H1 (cell line): ENCODE results near the gene CYRIA.

Experiments used
- CBX5 ChIP-seq: fragments of 300-800, 300-1000 bp; sonication (generic); IDR thresholded peaks from 2 replicates; pipeline ENCODE4 v1.7.1; 2016; ENCODE audit warnings: antibody characterized with exemption, low read length, low read depth
- CTCF ChIP-seq, 3 experiments: IDR thresholded peaks; 1 replicate in 2 of 3; 2 replicates in 1 of 3; pipeline versions ENCODE4 v1.5.1 to v1.6.1; 2011; ENCODE audit warnings: low read length in 3 of 3, mild to moderate bottlenecking in 3 of 3, inconsistent platforms in 2 of 3, low read depth in 1 of 3, moderate library complexity in 1 of 3; ENCODE audit not compliant: insufficient read depth in 1 of 3; ENCODE audit errors: control extremely low read depth in 1 of 3
- EZH2 ChIP-seq: fragments of 200-600 bp; sonication (generic); IDR thresholded peaks from 2 replicates; pipeline ENCODE4 v1.7.1; 2012; ENCODE audit warnings: low read depth, mild to moderate bottlenecking, moderate library complexity, low read length, inconsistent platforms; ENCODE audit not compliant: severe bottlenecking
- KDM1A ChIP-seq: fragments of 200-600, 300-600 bp; sonication (generic); IDR thresholded peaks from 2 replicates; pipeline ENCODE4 v1.7.1; 2016; ENCODE audit warnings: mild to moderate bottlenecking, low read length, borderline replicate concordance
- KDM5A ChIP-seq: fragments of 200-600 bp; IDR thresholded peaks from 2 replicates; pipeline ENCODE4 v1.7.1; 2012; ENCODE audit warnings: mild to moderate bottlenecking, low read length, inconsistent platforms, mixed read lengths
- MAFK ChIP-seq: IDR thresholded peaks from 2 replicates; pipeline ENCODE4 v1.6.1; 2012; ENCODE audit warnings: low read depth, mild to moderate bottlenecking, improper control_type of control experiment, low read length
- POLR2A ChIP-seq, 2 experiments: IDR thresholded peaks; 1 replicate in 1 of 2; 2 replicates in 1 of 2; pipeline ENCODE4 v1.6.1; 2011; ENCODE audit warnings: low read depth in 2 of 2, low read length in 2 of 2, mild to moderate bottlenecking in 2 of 2; ENCODE audit errors: control extremely low read depth in 1 of 2
- RAD21 ChIP-seq, 2 experiments: IDR thresholded peaks in 1 of 2; conservative IDR thresholded peaks in 1 of 2; 2 replicates each; pipeline ENCODE4 v1.6.1; 2011; ENCODE audit warnings: low read depth in 2 of 2, low read length in 2 of 2, improper control_type of control experiment in 1 of 2, inconsistent platforms in 1 of 2, mild to moderate bottlenecking in 1 of 2, moderate library complexity in 1 of 2
- SIN3A ChIP-seq, 2 experiments: IDR thresholded peaks in 1 of 2; conservative IDR thresholded peaks in 1 of 2; 2 replicates each; pipeline ENCODE4 v1.6.1; 2011 to 2012; ENCODE audit warnings: low read length in 2 of 2, improper control_type of control experiment in 1 of 2, low read depth in 1 of 2, mild to moderate bottlenecking in 1 of 2
- SIRT6 ChIP-seq: IDR thresholded peaks from one replicate; pipeline ENCODE4 v1.7.1; 2012; ENCODE audit warnings: low read length, inconsistent platforms
- TF ChIP-seq, protein P1 (sequence below): IDR thresholded peaks from 2 replicates; pipeline ENCODE4 v1.6.1; 2012; ENCODE audit warnings: inconsistent platforms
- TF ChIP-seq, protein P2 (sequence below): IDR thresholded peaks from 2 replicates; pipeline ENCODE4 v1.6.1; 2012; ENCODE audit warnings: low read length, inconsistent platforms

DNA sequence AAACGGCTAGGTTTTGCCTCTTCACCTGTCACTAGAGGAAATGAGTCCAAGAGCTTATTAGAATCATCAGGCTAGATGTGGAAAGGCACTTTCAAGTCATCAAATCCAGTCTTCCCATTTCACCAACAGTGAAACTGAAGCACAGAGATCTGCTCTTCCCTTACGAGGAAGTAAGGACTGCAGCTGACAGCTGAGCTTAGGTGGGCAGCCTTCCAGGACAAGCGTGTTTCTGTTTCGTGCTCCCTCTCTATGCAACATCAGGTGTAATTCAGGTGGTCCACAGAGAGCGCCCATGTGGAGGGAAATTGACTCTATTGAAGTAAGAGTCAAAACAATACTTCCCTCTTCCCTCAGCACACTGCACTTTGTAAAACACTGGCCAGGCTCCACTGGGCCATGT is 5.5 kb downstream of the CYRIA start:
- TF ChIP-seq SIN3A (conservative IDR thresholded peaks at IDR 0.05 in 1 of 2, IDR thresholded peaks at IDR 0.05 in 1 of 2; ENCODE audit: low read depth in 1 of 2, low read length in 2 of 2), result no peak
- TF ChIP-seq SIRT6, result no peak
- TF ChIP-seq EZH2, result no peak
- no peak for TF ChIP-seq POLR2A (IDR thresholded peaks at IDR 0.05; ENCODE audit: control extremely low read depth in 1 of 2, low read depth in 2 of 2, low read length in 2 of 2)
- no peak for TF ChIP-seq KDM5A
- TF ChIP-seq KDM1A, result no peak
- TF ChIP-seq, protein P1, sequence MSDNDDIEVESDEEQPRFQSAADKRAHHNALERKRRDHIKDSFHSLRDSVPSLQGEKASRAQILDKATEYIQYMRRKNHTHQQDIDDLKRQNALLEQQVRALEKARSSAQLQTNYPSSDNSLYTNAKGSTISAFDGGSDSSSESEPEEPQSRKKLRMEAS, result no peak
- no peak for TF ChIP-seq CTCF (IDR thresholded peaks at IDR 0.05; ENCODE audit: control extremely low read depth in 1 of 3, insufficient read depth in 1 of 3, low read depth in 1 of 3, low read length in 3 of 3)
- TF ChIP-seq MAFK, result no peak
- TF ChIP-seq RAD21 (IDR thresholded peaks at IDR 0.05 in 1 of 2, conservative IDR thresholded peaks at IDR 0.05 in 1 of 2; ENCODE audit: low read depth in 2 of 2, low read length in 2 of 2), result no peak
- TF ChIP-seq CBX5, result no peak
- TF ChIP-seq, protein P2, sequence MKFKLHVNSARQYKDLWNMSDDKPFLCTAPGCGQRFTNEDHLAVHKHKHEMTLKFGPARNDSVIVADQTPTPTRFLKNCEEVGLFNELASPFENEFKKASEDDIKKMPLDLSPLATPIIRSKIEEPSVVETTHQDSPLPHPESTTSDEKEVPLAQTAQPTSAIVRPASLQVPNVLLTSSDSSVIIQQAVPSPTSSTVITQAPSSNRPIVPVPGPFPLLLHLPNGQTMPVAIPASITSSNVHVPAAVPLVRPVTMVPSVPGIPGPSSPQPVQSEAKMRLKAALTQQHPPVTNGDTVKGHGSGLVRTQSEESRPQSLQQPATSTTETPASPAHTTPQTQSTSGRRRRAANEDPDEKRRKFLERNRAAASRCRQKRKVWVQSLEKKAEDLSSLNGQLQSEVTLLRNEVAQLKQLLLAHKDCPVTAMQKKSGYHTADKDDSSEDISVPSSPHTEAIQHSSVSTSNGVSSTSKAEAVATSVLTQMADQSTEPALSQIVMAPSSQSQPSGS, result no peak
